Measurements from ENCODE around the gene ZNF483.
"Not testable (repeated sequence)": the region's sequence is repeated elsewhere in the genome, so short reads cannot be mapped to it uniquely, and the experiment has no call there.

- not testable (repeated sequence) for TF ChIP-seq CTCF (IDR thresholded peaks at IDR 0.05; ENCODE audit: insufficient read depth, low read depth, low read length); EZH2 (IDR thresholded peaks at IDR 0.05; ENCODE audit: insufficient read depth, low read length)
These were observed 92.4 kb downstream of the ZNF483 start for GRCh38 chr9:111617349-111617748.
